ENCODE measurements around the gene LTBP1.

DNA sequence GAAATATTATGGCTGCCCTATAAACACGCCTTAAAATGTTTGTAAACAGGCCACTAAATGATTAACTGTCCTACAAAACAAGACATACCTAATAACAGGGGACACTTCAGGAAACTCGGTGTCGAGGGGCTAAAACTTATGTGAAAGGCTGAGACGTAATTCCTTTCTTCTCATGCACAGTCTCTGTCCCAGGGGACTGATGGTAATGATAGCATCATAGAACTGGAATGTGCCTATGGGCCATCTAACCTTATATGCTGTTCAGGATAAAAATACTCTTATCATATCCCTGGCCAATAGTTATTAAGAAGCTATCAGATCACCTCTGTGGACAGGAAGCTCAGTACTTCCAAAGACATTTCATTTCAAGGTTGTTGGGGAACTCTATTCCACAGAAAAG, 277.1 kb downstream of the LTBP1 start:
- no peak for TF ChIP-seq POLR2AphosphoS5 (IDR thresholded peaks at IDR 0.05; ENCODE audit: low read depth, low read length)
- TF ChIP-seq, protein P1, sequence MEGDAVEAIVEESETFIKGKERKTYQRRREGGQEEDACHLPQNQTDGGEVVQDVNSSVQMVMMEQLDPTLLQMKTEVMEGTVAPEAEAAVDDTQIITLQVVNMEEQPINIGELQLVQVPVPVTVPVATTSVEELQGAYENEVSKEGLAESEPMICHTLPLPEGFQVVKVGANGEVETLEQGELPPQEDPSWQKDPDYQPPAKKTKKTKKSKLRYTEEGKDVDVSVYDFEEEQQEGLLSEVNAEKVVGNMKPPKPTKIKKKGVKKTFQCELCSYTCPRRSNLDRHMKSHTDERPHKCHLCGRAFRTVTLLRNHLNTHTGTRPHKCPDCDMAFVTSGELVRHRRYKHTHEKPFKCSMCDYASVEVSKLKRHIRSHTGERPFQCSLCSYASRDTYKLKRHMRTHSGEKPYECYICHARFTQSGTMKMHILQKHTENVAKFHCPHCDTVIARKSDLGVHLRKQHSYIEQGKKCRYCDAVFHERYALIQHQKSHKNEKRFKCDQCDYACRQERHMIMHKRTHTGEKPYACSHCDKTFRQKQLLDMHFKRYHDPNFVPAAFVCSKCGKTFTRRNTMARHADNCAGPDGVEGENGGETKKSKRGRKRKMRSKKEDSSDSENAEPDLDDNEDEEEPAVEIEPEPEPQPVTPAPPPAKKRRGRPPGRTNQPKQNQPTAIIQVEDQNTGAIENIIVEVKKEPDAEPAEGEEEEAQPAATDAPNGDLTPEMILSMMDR (IDR thresholded peaks at IDR 0.05), result no peak

Data from Panc1 (cell line).